EH (cell line): Measurements from ENCODE around the gene AMOTL2.

Experiments
- DNase-seq: peaks from one replicate; pipeline ENCODE4 v3.0.0-alpha.2; 2015; ENCODE audit warnings: low read depth

Gene AMOTL2

DNA sequence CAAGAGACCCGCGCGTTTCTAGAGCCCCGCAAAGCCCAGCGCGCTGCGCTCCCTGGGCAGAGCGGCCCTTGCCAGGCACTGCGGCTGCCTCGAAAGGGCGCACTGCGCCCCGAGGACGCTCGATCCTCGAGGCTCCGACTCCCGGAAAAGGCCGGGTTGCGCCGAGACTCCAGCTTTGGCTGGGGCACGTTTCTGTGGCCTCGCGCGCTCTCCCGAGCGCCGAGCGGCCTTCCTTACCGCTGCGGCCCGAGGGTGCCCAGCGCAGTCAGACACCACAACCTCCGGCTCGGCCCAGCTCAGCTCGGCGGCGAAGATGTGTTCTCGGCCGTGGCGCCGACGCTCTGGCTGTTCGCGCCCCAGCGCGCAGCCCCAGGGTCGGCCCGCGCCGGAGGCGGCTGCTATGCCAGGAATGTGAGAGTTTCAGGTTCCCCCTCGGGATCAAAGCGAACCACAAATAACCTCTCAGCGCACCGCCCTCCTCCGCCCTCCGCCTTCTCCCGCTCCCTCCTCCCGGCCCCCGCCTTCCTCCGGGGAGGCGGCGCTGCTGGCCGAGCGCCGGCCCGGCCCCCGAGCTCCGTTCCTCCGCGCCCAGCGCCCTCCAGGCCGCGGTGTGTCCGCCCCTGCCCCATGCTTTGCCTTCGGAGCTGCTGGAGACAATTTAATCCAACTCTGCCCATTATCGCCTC, at the start of gene AMOTL2:
Gene AMOTL2, minus strand, starts transcription at position 343 of the 686 bp plus-strand sequence. CDS start 3,014 bp downstream, outside the sequence.
- DNase-seq: peak; percentile 98

DNA sequence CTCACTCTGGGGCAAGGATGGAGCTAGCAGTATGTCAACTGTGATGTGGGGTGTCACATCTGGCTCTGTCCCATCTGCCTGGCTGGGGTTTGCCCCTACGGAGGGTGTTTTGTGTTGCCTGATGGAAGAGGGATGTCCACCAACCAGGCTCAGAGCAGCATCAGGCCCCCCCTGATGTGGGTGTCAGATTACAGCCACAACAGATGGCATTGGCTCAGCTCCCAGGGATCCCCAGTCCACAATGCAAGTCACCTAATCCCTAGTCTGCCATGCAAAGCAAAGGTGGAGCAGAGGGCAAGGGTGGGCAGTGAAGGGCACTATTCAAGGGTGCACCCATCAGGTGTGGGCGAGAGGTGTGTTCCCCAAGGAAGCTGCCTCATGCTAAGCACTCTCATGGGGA, 48.9 kb upstream of the AMOTL2 start:
- peak; percentile 75 for DNase-seq

DNA sequence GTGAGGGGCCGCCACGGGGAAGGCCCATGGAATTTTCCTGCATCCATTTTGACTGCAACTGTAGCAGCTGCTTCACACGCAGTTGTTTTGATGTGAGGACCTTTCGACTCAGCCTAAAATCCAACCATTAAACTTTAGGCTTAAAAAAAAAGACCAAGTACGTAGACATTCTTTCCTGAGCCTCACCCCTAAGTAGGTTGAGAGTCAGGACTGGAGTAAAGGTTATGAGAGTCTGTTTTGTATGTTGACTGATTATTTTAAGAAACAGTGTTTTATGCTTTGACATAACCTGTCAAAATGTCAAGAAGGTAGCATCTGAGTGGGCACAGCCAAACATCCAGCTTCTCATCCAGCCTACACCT, 45.7 kb upstream of the AMOTL2 start:
- DNase-seq: no peak

DNA sequence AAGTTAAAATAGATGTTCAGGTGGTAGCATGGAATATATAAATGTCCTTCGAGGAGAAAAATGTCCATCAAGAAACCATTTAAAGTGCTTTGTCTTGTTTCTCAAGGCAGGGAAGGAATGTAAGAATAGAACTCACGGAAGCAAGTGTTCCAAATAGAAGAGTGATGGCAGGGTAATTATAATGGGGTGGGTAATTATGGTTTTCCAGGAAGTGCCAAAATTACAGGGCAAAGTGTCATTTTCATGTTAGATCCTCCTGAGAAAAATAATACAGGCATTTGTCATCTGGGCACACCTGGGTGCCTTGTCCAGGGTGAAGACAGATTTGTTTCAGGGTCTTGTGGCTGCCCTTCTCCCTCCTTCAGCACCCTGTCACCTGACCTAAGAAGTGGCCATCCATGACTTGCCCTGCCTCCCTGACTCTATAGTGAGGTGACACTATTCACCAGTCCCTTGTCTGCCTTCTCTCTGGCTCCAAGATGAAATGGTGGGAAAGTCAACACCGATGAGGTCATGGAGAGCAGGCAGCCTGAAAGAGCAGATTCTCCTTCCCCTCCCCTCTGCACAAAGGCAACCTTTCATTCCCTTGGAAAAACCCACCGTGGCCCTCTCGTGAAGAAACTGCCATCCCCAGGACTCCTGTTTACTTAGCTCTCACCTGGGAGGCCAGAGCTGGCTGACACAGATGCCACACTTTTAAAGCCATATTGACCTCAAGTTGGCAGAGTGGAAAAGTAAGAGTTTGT, 45.1 kb upstream of the AMOTL2 start:
- no peak for DNase-seq

DNA sequence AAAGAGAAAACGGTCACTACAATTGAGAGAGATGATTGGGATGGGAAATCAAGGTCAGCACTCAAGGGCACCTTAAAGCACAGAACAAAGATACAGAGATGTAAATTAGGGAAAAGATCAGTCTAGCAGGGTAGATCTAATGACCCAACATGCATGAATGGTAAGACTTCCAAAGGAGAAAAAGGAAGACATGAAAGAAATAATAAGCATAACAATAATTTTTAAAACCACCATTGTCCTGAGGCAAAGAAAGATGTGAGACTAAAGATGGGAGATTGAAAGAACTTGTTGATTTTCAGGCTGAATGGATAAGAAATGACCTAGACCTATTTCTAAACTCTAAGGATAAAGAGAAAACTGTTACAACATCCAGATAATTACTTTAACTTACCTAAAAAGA, 34.8 kb upstream of the AMOTL2 start:
- no peak for DNase-seq

DNA sequence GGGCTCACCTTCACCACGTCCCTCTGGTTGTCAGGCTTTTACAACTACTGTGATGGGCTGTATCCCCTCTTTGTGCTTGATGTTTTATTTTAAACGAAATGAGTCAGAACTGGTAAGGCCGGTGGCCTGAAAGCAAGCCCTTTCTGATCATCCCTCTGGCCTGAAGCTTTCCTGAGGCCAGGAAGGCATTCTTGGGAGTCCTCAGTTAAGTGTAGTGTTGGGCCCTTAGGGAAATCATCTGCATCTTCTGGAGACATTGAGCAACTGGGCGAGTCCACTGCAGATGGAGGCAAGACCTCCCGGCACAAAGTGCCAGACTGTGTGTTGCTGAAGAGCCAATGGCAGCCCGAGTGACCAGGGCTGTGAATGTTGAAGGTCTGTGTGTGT, 33.0 kb upstream of the AMOTL2 start:
- DNase-seq: peak; percentile 74

DNA sequence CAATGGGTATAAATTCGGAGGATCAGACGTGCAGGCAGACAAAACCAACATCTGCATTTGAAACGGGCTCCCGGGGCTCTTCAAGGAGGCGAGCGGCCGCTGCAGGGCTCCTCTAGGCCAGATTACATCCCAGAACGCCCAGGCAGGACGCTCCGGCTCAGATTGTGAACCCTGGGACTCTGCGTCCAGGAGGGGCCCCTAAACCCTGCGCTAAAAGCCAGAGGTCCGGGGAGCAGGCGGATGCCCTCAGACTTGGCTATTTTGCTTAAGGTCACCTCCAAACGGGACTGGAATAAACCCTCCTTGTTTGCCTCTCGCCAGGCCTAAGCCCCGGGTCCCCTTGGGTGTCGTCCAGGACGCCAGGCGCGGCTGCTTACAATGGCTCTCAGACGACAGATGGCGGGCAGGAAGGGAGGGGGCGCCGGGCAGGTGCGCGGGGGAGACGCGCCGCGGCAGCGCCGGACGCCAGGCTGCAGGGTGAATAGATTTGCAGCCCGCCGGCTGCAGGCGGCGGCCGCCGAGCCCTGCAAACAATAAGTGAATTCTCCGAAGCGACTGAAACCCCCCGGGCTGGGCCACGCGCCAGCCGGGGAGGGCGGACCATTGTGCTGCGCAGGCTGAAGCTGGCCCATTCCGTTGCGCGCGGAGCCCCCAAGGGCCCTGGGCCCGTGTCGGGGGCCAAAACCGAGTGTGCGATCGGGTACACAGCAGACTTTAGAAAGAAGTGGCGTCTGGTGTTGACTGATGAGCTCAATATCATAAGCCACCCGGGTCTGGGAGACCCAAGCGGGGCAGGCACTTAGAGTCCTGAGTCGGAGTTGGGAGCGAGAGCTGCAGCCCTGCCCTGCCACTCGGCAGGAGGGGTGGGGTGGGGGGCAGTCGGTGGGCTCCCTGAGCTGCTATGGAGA, 32.3 kb upstream of the AMOTL2 start:
- peak; percentile 10 for DNase-seq

DNA sequence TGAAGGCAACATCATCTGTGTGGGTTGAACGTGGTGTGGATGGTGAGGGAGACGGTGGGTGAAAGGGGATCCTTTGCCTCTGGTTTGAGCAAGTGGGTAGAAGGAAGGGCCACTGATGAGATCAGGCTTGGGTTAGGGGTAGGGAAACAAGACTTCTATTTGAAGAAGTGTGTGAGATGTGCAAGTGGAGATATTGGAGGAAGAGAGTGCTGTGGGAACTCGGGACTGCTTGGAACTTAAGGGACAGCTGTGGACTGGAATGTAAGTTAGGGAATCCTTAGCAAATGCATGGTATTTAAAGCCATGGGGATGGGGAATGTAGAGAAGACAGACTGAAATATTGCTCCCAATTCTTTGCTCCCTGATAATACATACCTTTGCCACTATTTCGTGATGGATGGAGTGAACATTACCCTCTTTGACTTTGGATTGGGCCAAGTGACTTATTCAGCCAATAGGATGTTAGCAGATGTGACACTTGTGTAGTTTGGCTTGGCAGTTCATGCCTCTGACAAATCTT, 30.2 kb upstream of the AMOTL2 start:
- peak; percentile 42 for DNase-seq

DNA sequence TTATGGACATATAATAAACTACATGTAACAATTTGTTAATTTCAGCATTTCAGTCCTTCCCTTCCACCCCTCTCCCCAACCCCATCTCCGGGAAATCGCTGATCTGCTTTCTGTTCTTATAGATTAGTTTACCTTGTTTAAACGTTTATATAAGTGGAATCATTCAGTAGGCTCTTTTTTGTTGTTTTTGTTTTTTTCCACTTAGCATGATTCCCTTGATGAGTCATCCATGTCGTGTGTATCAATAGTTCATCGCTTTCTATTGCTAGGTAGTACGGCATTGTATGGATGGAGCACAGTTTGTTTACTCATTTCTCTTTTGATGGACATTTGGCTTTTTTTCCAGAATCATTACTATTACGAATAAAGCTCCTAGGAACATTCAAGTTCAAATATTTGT, 23.5 kb upstream of the AMOTL2 start:
- DNase-seq: no peak

DNA sequence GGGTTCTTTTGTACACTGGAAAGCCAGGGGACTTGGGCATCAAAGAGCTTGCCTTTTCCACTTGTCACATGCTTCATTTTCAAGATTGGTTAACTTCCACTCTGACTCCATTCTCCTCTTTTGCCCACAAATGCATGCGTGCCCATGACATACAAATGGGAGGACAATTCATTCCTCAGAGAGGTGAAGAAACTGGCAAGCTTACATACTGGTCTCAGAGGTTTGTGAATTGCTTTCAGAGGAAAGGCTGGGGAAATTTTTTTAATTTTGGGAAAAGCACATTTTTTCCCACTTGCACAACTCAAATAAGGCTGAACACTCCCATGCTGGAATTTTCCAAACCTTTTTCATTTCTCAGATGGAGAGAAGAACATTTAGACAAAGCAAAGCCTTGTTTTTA, 20.9 kb upstream of the AMOTL2 start:
- peak; percentile 30 for DNase-seq

DNA sequence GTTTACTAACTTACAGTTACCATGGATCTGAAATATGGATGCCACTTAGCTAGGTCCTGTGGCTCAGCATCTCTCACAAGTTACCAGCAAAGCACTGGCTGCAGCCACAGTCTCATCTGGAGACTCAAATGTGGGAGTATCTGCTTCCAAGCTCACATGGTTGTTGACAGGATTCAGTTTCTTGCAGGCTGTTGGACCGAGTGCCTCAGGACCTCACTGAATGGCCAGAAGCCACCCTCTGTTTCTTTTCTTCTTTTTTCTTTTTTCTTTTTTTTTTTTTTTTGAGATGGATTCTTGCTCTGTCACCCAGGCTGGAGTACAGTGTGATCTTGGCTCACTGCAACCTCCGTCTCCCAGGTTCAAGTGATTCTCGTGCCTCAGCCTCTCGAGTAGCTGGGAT, 20.1 kb upstream of the AMOTL2 start:
- no peak for DNase-seq

DNA sequence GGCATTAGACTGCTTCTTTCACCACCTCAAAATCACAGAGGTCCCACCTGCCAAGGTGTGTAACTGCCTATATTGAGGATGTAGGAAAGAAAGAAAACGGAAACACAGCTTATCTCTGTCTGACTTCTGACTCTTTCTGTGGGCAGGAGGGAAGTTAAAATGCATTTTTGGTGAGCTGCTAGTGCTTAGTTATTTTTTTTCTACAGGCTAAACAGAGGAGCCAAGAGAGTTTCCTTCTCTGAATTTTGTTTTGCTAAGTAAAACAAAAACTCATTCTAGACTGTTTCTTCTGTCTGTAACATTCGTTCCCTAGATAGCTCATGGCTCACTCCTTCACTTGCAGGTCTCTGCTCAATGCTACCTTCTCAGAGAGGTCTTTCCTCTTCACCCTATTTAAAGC, 18.8 kb upstream of the AMOTL2 start:
- DNase-seq: no peak

DNA sequence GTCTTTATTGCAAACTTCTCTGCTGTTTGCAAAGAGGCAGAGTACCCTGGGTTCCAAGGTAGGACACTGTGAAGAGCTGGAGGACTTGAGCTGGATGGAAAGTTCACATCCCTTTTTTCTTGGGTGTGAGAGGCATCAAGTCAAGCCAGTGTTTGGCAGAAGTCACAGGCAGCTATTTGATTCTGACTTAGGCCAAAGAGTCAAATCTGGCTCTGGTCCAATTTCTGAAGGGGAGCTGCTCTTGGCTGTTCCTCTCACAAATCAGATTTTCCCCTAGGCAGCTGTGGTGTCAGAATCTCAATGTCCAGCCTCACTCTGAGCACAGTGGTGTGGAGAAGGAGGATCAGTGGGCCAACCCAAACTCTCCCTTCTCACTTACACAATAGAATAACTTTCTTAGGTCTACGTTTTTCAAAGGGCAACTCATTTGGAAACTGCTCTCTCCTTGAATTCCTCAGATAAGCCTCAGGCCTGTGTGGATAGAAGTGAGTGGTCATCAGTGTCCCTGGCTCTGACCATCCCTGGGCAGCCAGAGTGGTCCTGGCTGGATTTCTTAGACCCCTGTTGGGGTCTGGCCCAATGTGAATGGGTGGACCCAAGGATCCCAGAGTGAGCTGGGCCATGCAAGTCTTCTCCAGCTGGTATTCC, 18.2 kb upstream of the AMOTL2 start:
- peak; percentile 45 for DNase-seq

DNA sequence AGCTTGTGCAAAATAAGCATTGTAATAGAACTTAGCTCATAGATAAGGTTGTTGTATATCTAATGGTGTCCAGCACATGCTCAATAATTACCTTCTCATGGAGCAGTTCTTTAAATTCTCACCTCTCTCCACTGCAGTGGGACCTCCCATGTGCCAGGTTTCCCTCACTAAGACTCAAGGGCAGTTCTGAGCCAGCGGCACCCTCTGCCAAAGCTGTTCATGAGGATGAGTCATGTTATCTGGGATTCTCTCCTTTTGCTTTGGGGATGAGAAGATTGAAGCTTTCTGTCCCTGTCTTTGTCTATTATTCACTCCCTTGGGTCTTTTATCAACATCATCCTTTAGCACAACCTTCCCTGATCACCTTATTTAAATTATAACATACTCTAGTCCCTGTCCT, 15.6 kb upstream of the AMOTL2 start:
- DNase-seq: no peak

DNA sequence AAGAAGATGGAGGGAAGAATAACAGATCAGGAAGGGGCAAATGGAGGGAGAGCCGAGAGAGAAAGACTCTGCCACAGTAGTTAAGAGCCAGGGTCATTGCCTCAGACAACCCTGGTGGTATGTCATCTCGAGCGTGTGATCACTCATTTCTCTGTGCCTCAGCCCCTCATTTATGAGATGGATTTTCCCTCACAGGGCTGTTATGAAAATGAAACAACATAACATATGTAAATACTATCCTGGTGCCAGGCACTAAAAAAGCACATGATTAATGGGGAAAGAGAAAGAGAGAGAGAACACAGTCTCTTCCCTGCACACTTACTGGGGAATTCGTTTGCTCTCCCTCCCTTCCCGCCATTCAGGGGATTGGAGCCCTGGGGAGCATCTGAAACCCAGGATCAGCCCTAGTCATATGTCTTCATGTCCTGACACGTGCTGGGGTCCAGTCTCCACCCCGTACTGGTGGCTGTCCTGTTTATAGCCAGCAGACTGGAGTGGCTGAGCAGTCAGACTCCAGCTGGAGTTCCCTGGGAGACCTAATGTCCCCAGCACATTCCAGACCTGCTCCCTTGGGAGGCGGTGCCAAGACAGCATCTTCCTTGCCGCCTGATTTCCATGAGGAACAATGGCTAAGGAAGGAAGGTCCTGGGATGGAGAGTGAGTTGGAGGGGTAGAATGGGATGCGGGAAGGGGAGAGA, 14.7 kb upstream of the AMOTL2 start:
- DNase-seq: no peak

DNA sequence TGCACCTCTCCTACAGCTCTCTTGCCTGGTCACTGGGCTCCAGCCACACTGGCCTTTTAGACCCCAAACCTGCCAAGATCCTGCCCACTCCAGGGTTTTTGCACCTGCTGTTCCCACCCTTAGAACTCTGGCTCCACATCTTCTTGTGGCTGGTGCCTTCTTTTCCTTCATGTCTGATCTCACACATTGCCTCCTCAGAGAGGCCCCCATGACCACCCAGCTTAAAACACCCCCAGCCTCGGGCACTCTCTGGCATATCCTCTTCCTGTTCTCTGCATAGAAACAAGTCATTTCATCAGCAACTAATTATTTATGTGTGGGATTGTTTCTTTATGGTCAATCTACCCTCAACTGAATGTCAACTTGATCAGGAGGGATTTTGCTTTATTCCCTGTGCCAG, 14.0 kb upstream of the AMOTL2 start:
- no peak for DNase-seq

DNA sequence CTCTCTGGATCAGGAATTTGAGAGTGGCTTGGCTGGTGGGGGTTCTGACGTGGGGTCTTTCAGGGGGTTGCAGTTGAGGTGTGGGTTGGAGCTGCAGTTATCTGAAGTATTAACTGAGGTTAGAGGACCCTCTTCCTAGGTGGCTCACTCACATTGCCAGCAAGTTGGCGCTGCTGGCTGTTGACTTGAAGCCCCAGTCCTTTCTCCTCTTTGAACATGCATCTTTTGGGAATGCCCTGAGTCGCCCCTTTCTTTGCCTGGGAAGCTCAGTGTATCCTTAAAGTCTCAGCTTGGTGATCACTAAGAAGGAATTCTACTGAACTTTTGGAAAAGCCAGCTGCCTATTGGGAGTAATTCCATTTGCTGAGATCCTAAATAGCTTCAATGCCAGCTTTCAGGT, 13.0 kb upstream of the AMOTL2 start:
- DNase-seq: no peak

DNA sequence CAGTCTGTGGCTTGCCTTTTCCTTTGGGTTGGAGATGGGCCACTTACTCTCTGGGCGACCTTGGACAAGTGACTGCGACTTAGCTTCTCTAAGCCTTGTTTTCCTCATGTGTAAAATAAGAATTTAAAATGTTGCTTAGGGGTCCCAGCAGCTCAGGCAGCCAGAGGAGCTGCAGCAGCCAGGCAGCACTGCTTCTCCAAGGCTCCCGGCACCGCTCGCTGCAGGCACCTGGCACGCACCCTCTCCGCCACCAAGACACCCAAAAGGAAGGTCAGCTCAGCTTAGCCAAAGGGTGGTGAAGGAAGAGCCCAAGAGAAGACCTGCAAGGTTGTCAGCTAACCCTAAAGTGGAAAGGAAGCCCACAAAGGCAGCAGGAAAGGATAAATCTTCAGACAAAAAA, 10.7 kb upstream of the AMOTL2 start:
- no peak for DNase-seq

DNA sequence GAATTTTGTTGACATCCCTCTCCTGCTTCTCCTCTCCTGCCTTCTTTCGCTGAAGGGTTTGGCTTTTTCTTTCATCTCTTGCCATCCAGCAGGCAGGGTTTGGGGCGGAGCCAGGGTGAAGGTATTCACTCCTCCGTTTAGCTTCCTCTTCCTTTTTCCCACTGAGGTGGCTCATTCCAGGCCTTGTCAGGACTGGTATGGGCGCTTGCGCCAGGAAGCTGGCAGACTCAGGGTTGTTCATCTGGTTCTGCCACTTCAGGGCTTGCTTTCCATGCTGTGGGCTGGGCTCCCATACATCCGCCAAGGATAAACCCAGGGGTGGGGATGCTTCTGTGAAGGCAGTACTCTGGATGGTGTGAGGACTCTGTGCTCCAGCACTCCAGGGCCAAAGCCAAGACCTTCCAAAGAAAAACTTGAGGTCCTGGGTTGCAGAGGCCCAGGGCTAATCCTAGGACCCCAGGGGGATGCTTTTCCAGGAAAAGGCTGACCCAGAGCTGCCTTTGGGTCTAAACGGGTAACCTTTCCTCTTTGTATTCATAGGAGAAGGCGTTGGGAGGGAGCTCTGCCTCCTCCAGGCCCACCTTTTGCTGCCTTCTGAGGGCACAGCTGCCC, 7.7 kb upstream of the AMOTL2 start:
- no peak for DNase-seq

DNA sequence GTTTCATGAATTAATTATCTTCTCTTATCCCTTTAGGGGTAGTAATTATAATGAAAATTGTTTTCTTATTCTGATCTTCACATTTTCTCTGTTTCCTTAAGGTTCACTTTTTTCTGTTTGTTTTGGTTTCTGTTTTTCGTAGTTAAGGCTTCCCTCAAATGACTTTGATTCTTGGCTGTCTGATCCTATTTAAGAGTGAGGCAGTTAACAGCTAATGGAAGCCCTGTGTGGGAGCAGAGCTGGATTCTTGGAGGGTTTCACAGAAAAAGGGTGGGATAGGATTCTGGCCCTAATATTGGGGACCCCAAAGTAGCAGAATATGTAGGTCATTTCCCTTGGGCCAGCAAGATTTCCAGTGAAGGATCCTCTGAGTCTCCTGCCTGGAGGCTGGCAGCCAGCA, 6.8 kb upstream of the AMOTL2 start:
- peak; percentile 21 for DNase-seq

DNA sequence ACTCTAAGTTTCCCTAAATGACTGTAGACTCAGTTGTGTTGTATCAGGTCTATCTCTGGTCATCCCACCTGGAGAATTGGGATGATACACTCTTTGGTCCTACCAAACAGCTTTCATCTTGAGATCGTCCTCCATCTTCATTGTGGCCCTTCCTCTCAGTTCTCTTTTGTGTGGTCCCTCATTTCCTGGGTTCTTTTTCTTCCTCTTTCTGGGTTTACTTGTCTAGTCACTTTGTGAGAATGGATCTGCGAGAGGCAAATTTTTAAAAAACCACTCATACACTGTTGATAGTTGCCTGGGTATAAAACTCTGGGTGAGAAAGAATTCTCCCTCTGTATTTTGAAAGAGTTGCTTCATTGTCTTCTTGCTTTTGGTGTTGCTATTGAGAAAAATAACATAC, 6.0 kb upstream of the AMOTL2 start:
- no peak for DNase-seq
